Tibial nerve (tissue), 4 donors: ENCODE data around the gene RTL10. TPM values are rescaled to one million over a fixed set of nuclear protein-coding genes. Genes with fewer than 3 reads are reported as not detected.
A peak's percentile ranks its signal among the peaks of the same experiment; 100 is the strongest.

Experiments
- DNase-seq, 2 donors: peaks; one replicate each; pipeline ENCODE4 v3.0.0-alpha.2; 2019; ENCODE audit warnings: low spot score in 2 of 2
- H3K27ac ChIP-seq, 4 donors: fragments of 200-600 bp; sonication (generic) in 3 of 4; one replicate each; pipeline ENCODE4 v1.5.1; 2017 to 2019; ENCODE audit warnings: mild to moderate bottlenecking in 1 of 4
- H3K27me3 ChIP-seq, 2 donors: fragments of 200-600 bp; sonication (generic) in 1 of 2; one replicate each; pipeline versions ENCODE4 v1.5.1 to v1.6.0; 2017 to 2019
- H3K36me3 ChIP-seq, 3 donors: fragments of 200-600 bp; sonication (generic); one replicate each; pipeline ENCODE4 v1.5.1; 2018 to 2019
- H3K4me1 ChIP-seq, 4 donors: fragments of 200-600 bp; sonication (generic) in 3 of 4; one replicate each; pipeline ENCODE4 v1.5.1; 2017 to 2019
- H3K4me3 ChIP-seq, 4 donors: fragments of 200-600 bp; sonication (generic) in 3 of 4; one replicate each; pipeline ENCODE4 v1.5.1; 2017 to 2019; ENCODE audit warnings: mild to moderate bottlenecking in 1 of 4, moderate library complexity in 1 of 4
- H3K9me3 ChIP-seq, 4 donors: fragments of 200-600 bp; sonication (generic) in 3 of 4; one replicate each; pipeline ENCODE4 v1.5.1; 2017 to 2019
- CTCF ChIP-seq, 5 experiments: fragments of 200-600 bp in 3 of 5; fragments of 450-650 bp in 2 of 5; sonication (generic) in 3 of 5; IDR thresholded peaks; one replicate each; pipeline ENCODE4 v1.5.1; 2016 to 2019; ENCODE audit warnings: antibody characterized with exemption in 5 of 5, mild to moderate bottlenecking in 3 of 5, moderate library complexity in 2 of 5
- EP300 ChIP-seq, 2 donors: sonication (generic); formaldehyde crosslinking; IDR thresholded peaks; one replicate each; pipeline ENCODE4 v1.6.1; 2017; ENCODE audit warnings: antibody characterized with exemption in 2 of 2, mild to moderate bottlenecking in 1 of 2
- POLR2A ChIP-seq, 2 donors: fragments of 450-650 bp; IDR thresholded peaks; one replicate each; pipeline ENCODE4 v1.6.1; 2017; ENCODE audit warnings: antibody characterized with exemption in 2 of 2, mild to moderate bottlenecking in 2 of 2, moderate library complexity in 2 of 2
- WGBS, 2 donors: methylation state at CpG; one replicate each; pipeline ENCODE4 v1.1.5; 2018; 5-methylcytosine and 5-hydroxymethylcytosine counted together
- total RNA-seq, 4 donors: library from RNA; depleted of rRNA; stranded (reverse); fragments of >200 nt; gene quantifications; one replicate each; pipeline ENCODE4 v1.1.0, GENCODE V29; 2016

Gene RTL10
- total RNA-seq, 4 donors from 2014 or later = 10.2 to 13.3 (median 11.4) TPM

- peaks cover 0 to 26% (median 19%) of the 10 kb centered on the region in 4 donors for H3K4me1 ChIP-seq
- H3K4me3 ChIP-seq = no peak overlapping the region
- peaks cover 0 to 79% (median 0%) of the 10 kb centered on the region in 3 donors for H3K36me3 ChIP-seq
- TF ChIP-seq POLR2A (IDR thresholded peaks at IDR 0.05) (no peak), EP300 (IDR thresholded peaks at IDR 0.05) (no peak), CTCF (IDR thresholded peaks at IDR 0.05) (no peak)
- peak overlapping the region in 1 of 4 donors; percentile 23 for H3K27ac ChIP-seq
- DNase-seq = no peak
- H3K27me3 ChIP-seq = no peaks in the 10 kb centered on the region
- no peaks in the 10 kb centered on the region for H3K9me3 ChIP-seq
- WGBS, 2 donors = 84 to 85% methylated on average over 13 of the region's 13 CpGs
Measured at GRCh38 chr22:19892925-19893324, 38.3 kb upstream of the RTL10 start.

- Histone ChIP-seq H3K36me3 (peaks cover 0 to 79% (median 0%) of the 10 kb centered on the region in 3 donors), H3K9me3 (no peaks in the 10 kb centered on the region), H3K27ac (peak overlapping the region in 2 of 4 donors; percentile 48 to 75), H3K27me3 (no peaks in the 10 kb centered on the region), H3K4me1 (peaks cover 0 to 26% (median 19%) of the 10 kb centered on the region in 4 donors), H3K4me3 (peak overlapping the region in 1 of 4 donors; percentile 26)
- no peak for DNase-seq
- 28 to 32% methylated on average over 24 of the region's 24 CpGs for WGBS, 2 donors
- TF ChIP-seq CTCF (IDR thresholded peaks at IDR 0.05) (no peak), POLR2A (IDR thresholded peaks at IDR 0.05) (no peak), EP300 (IDR thresholded peaks at IDR 0.05) (no peak)
Measured at GRCh38 chr22:19892257-19892879, 37.7 kb upstream of the RTL10 start.

- DNase-seq = no peak
- TF ChIP-seq EP300 (IDR thresholded peaks at IDR 0.05) (no peak), CTCF (IDR thresholded peaks at IDR 0.05) (no peak), POLR2A (IDR thresholded peaks at IDR 0.05) (no peak)
- H3K4me3 ChIP-seq = peak overlapping the region in 1 of 4 donors; percentile 26
- peak overlapping the region in 3 of 4 donors; percentile 48 to 75 (median 64) for H3K27ac ChIP-seq
- peaks cover 0 to 79% (median 0%) of the 10 kb centered on the region in 3 donors for H3K36me3 ChIP-seq
- 24 to 34% methylated on average over 25 to 32 of the region's 32 CpGs for WGBS, 2 donors
- H3K9me3 ChIP-seq = no peaks in the 10 kb centered on the region
- H3K27me3 ChIP-seq = no peaks in the 10 kb centered on the region
- peaks cover 0 to 28% (median 20%) of the 10 kb centered on the region in 4 donors for H3K4me1 ChIP-seq
Measured at GRCh38 chr22:19891317-19892256, 36.9 kb upstream of the RTL10 start.

- peaks cover 0 to 74% (median 0%) of the 10 kb centered on the region in 3 donors for H3K36me3 ChIP-seq
- 70 to 80% methylated on average over 6 to 20 of the region's 20 CpGs for WGBS, 2 donors
Measured at GRCh38 chr22:19890502-19891316, 36.0 kb upstream of the RTL10 start.

More at GRCh38 chr22:19890502-19891316, 36.0 kb upstream of the RTL10 start:
- DNase-seq = no peak
- peak overlapping the region in 2 of 4 donors; percentile 48 to 75 for H3K27ac ChIP-seq
- peaks cover 0 to 37% (median 22%) of the 10 kb centered on the region in 4 donors for H3K4me1 ChIP-seq
- H3K9me3 ChIP-seq = no peaks in the 10 kb centered on the region
- TF ChIP-seq EP300 (IDR thresholded peaks at IDR 0.05) (no peak), POLR2A (IDR thresholded peaks at IDR 0.05) (no peak), CTCF (IDR thresholded peaks at IDR 0.05) (no peak)
- H3K27me3 ChIP-seq = no peaks in the 10 kb centered on the region
- no peak overlapping the region for H3K4me3 ChIP-seq
